ENCODE data around the gene DDR1. TPM values are rescaled to one million over a fixed set of nuclear protein-coding genes. Genes with fewer than 3 reads are reported as not detected.

The DDR1 gene
- total RNA-seq, 1 experiment from 2014 or later: 580 TPM

- intact Hi-C loops (cut with micrococcal nuclease; ENCODE audit: unreplicated experiment): loop anchor here (10.0 kb wide), 1 partner anchor 65 kb away; no protein-coding TSS in a partner anchor
- Mint-ChIP-seq H3K27me3 (ENCODE audit: unreplicated experiment) (no peaks in the 10 kb centered on the region), H3K9me3 (ENCODE audit: low read depth, unreplicated experiment) (no peaks in the 10 kb centered on the region), H3K36me3 (ENCODE audit: insufficient read depth, unreplicated experiment) (peaks cover 5% of the 10 kb centered on the region), H3K4me1 (ENCODE audit: low read depth, unreplicated experiment) (peaks cover 58% of the 10 kb centered on the region), H3K27ac (ENCODE audit: unreplicated experiment) (no peak overlapping the region), H3K4me3 (ENCODE audit: low read depth, unreplicated experiment) (no peak overlapping the region)
- BruUV-seq (replicated peaks): no TSS peak
- TF ChIP-seq, protein P1, sequence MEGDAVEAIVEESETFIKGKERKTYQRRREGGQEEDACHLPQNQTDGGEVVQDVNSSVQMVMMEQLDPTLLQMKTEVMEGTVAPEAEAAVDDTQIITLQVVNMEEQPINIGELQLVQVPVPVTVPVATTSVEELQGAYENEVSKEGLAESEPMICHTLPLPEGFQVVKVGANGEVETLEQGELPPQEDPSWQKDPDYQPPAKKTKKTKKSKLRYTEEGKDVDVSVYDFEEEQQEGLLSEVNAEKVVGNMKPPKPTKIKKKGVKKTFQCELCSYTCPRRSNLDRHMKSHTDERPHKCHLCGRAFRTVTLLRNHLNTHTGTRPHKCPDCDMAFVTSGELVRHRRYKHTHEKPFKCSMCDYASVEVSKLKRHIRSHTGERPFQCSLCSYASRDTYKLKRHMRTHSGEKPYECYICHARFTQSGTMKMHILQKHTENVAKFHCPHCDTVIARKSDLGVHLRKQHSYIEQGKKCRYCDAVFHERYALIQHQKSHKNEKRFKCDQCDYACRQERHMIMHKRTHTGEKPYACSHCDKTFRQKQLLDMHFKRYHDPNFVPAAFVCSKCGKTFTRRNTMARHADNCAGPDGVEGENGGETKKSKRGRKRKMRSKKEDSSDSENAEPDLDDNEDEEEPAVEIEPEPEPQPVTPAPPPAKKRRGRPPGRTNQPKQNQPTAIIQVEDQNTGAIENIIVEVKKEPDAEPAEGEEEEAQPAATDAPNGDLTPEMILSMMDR (IDR thresholded peaks at IDR 0.05; ENCODE audit: unreplicated experiment): no peak
- DNase-seq: no peak
- CTCF ChIA-PET: no interaction called here
Observed at GRCh38 chr6:30939473-30939872, 55.2 kb downstream of the DDR1 start.

DNA sequence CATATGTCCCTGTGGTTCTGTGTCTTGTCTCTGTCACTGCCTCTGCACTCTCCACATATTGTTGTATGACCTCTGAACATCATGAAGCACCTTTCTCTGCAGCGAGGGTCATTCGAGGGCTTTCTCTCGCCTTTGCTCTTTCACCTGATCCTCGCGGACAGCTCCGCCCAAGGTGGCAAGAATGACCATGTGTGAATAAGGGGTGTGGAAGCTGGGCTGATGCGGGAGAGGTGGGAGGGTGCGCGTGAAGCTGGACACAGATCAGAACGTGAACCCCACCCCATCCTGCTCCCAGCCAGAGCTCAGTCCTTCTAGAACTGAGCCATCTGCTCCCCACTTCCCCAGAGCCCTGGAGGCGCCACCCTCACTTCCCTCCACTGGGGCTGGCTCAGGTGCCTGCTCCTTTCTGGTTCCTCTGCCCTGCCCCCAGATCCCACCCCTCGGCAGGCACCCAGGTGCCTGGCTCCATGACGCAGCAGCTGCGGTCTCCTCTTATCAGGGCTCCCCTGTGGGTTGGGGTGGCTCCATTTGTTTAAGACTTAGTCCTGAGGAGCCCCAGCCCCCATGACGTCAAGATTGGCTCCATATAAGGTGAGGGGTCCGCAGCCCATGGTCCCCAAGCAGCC, 56.2 kb downstream of the DDR1 start, which contains the start of gene MUCL3:
MUCL3 (plus strand) TSS at position 613 of the 626 bp plus-strand sequence. CDS start 27 bp downstream, outside the sequence.
- Mint-ChIP-seq H3K27me3 (ENCODE audit: unreplicated experiment) (no peaks in the 10 kb centered on the region), H3K9me3 (ENCODE audit: low read depth, unreplicated experiment) (no peaks in the 10 kb centered on the region), H3K36me3 (ENCODE audit: insufficient read depth, unreplicated experiment) (no peaks in the 10 kb centered on the region), H3K27ac (ENCODE audit: unreplicated experiment) (no peak within 1 kb of the TSS), H3K4me1 (ENCODE audit: low read depth, unreplicated experiment) (peaks cover 48% of the 10 kb centered on the region), H3K4me3 (ENCODE audit: low read depth, unreplicated experiment) (no peak within 1 kb of the TSS)
- intact Hi-C loops (cut with micrococcal nuclease; ENCODE audit: unreplicated experiment): no loop called here
- no peak for DNase-seq
- TF ChIP-seq, protein P1 (IDR thresholded peaks at IDR 0.05; ENCODE audit: unreplicated experiment): peak; percentile 6
- BruUV-seq (replicated peaks): no TSS peak
- CTCF ChIA-PET: interaction anchor here (0.5 to 3.7 kb wide), 7 partner anchors 13 to 153 kb away, joined by 3 to 76 read pairs (median 8); no protein-coding TSS in a partner anchor

GRCh38 chr6:30942338-30943060, 58.2 kb downstream of the DDR1 start:
- Mint-ChIP-seq H3K27me3 (ENCODE audit: unreplicated experiment) (peaks cover 10% of the 10 kb centered on the region), H3K4me3 (ENCODE audit: low read depth, unreplicated experiment) (peak overlapping the region; percentile 29), H3K4me1 (ENCODE audit: low read depth, unreplicated experiment) (peaks cover 38% of the 10 kb centered on the region), H3K27ac (ENCODE audit: unreplicated experiment) (peak overlapping the region; percentile 45), H3K9me3 (ENCODE audit: low read depth, unreplicated experiment) (no peaks in the 10 kb centered on the region), H3K36me3 (ENCODE audit: insufficient read depth, unreplicated experiment) (no peaks in the 10 kb centered on the region)
- intact Hi-C loops (cut with micrococcal nuclease; ENCODE audit: unreplicated experiment): loop anchor here (1.0 to 2.0 kb wide), 2 partner anchors 98 to 128 kb away; no protein-coding TSS in a partner anchor
- BruUV-seq (replicated peaks): no TSS peak
- DNase-seq: peak; percentile 99
- CTCF ChIA-PET: interaction anchor here (0.6 to 3.7 kb wide), 31 partner anchors 9 to 172 kb away, joined by 3 to 76 read pairs (median 5); partner anchors contain the start of genes GTF2H4, PSORS1C1, SFTA2 and VARS2
- TF ChIP-seq, protein P1 (IDR thresholded peaks at IDR 0.05; ENCODE audit: unreplicated experiment): peak; percentile 77

DNA sequence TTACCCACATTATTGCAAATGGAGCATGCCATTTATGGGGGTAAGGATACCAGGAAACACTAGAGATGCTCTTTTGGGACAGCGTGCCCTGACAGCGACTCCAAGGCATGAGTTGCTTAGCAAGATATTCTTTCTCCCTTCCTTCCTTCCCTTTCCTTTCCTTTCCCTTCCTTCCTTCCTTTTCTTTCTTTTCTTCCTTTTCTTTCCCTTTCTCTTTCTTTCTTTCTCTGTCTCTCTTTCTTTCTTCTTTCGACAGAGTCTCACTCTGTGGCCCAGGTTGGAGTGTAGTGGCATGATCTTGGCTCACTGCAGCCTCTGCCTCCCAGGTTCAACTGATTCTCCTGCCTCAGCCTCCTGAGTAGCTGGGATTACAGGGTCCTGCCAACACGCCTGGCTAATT, 59.7 kb downstream of the DDR1 start:
- CTCF ChIA-PET: interaction anchor here (1.1 kb wide), 1 partner anchor 64 kb away, joined by 5 read pairs; no protein-coding TSS in a partner anchor
- intact Hi-C loops (cut with micrococcal nuclease; ENCODE audit: unreplicated experiment): no loop called here
- BruUV-seq (replicated peaks): no TSS peak
- TF ChIP-seq, protein P1 (IDR thresholded peaks at IDR 0.05; ENCODE audit: unreplicated experiment): no peak
- no peak for DNase-seq
- no peaks in the 10 kb centered on the region for H3K9me3 Mint-ChIP-seq (ENCODE audit: low read depth, unreplicated experiment)
- H3K36me3 Mint-ChIP-seq (ENCODE audit: insufficient read depth, unreplicated experiment): no peaks in the 10 kb centered on the region
- peaks cover 26% of the 10 kb centered on the region for H3K27me3 Mint-ChIP-seq (ENCODE audit: unreplicated experiment)
- H3K4me3 Mint-ChIP-seq (ENCODE audit: low read depth, unreplicated experiment): no peak overlapping the region
- no peak overlapping the region for H3K27ac Mint-ChIP-seq (ENCODE audit: unreplicated experiment)
- peaks cover 38% of the 10 kb centered on the region for H3K4me1 Mint-ChIP-seq (ENCODE audit: low read depth, unreplicated experiment)
